Epithelial cell of proximal tubule (primary cell): ENCODE measurements around the gene TCERG1L. TPM values are rescaled to one million over a fixed set of nuclear protein-coding genes. Genes with fewer than 3 reads are reported as not detected.

Experiments used
- DNase-seq: peaks from one replicate; pipeline ENCODE4 v3.0.0-alpha.2; 2011; ENCODE audit warnings: low read depth
- H3K4me3 ChIP-seq: 2 replicates; pipeline ENCODE4 v1.5.1; 2011; ENCODE audit warnings: low read depth, mild to moderate bottlenecking, low read length
- CTCF ChIP-seq: conservative IDR thresholded peaks from 2 replicates; pipeline ENCODE4 v1.5.1; 2012; ENCODE audit warnings: low read depth, mild to moderate bottlenecking, low read length
- total RNA-seq: library from RNA; depleted of rRNA; stranded (reverse); fragments of >200 nt; gene quantifications from 2 replicates; pipeline ENCODE4 v1.2.3, GENCODE V29; 2015

The TCERG1L gene
- total RNA-seq, 1 donor from 2014 or later = not detected

- no peak for DNase-seq
- TF ChIP-seq CTCF = no peak
- no peak overlapping the region for H3K4me3 ChIP-seq
Measured at GRCh38 chr10:131246089-131246488, 65.4 kb downstream of the TCERG1L start.

GRCh38 chr10:131245475-131246059, 66.0 kb downstream of the TCERG1L start:
- no peak for TF ChIP-seq CTCF
- no peak for DNase-seq
- no peak overlapping the region for H3K4me3 ChIP-seq

GRCh38 chr10:131244836-131245235, 66.7 kb downstream of the TCERG1L start:
- TF ChIP-seq CTCF = no peak
- no peak for DNase-seq
- H3K4me3 ChIP-seq = no peak overlapping the region

GRCh38 chr10:131243076-131243475, 68.4 kb downstream of the TCERG1L start:
- no peak overlapping the region for H3K4me3 ChIP-seq
- DNase-seq = no peak
- TF ChIP-seq CTCF = no peak

GRCh38 chr10:131242007-131242406, 69.5 kb downstream of the TCERG1L start:
- no peak for DNase-seq
- H3K4me3 ChIP-seq = no peak overlapping the region
- peak; percentile 35 for TF ChIP-seq CTCF

DNA sequence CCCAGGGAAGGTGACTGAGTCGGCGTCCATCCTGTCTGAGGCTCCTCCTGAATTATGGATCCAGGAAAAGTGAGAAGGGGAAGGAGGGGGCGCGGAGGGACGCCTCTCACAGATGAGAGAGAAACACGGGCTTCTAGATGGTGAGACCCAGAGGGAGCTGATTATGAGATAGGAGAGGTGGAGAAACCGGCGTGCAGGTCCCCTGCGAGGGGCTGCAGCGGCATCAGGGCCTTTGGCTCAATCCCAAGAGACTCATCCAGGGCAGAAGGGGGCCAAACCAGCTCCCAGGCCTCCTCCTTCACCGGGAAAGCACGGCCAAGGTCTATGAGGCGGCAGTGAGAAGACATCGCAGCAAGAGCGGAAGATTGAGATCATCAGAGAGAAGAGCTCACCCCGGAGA, 70.8 kb downstream of the TCERG1L start:
- DNase-seq = no peak
- TF ChIP-seq CTCF = no peak

GRCh38 chr10:131239926-131240325, 71.6 kb downstream of the TCERG1L start:
- no peak overlapping the region for H3K4me3 ChIP-seq
- TF ChIP-seq CTCF = no peak
- DNase-seq = no peak

More for the DNA sequence above, 70.8 kb downstream of the TCERG1L start:
- no peak overlapping the region for H3K4me3 ChIP-seq
